Activated CD4-positive, alpha-beta T cell treated with anti-CD3 and anti-CD28 coated beads, Interleukin-2, amount 10 ng/mL, durations not matched to agents 24 days and 14 days (primary cell): ENCODE data around the gene GNAQ. TPM values are rescaled to one million over a fixed set of nuclear protein-coding genes. Genes with fewer than 3 reads are reported as not detected.
A peak's percentile ranks its signal among the peaks of the same experiment; 100 is the strongest.
"Not testable (repeated sequence)": the region's sequence is repeated elsewhere in the genome, so short reads cannot be mapped to it uniquely, and the experiment has no call there.

Source experiments
- DNase-seq: peaks from one replicate; pipeline ENCODE4 v3.0.0; 2022
- H3K27ac Mint-ChIP-seq: one replicate; pipeline ENCODE4 v1.8.0; 2022; ENCODE audit warnings: mild to moderate bottlenecking, mixed read lengths
- H3K27me3 Mint-ChIP-seq: one replicate; pipeline ENCODE4 v1.8.0; 2022; ENCODE audit warnings: mixed read lengths
- H3K36me3 Mint-ChIP-seq: one replicate; pipeline ENCODE4 v1.8.0; 2022; ENCODE audit warnings: low read depth, mild to moderate bottlenecking, mixed read lengths
- H3K4me1 Mint-ChIP-seq: one replicate; pipeline ENCODE4 v1.8.0; 2021; ENCODE audit warnings: mixed read lengths
- H3K4me3 Mint-ChIP-seq: one replicate; pipeline ENCODE4 v1.8.0; 2022; ENCODE audit warnings: mild to moderate bottlenecking, moderate library complexity, mixed read lengths
- H3K9me3 Mint-ChIP-seq: one replicate; pipeline ENCODE4 v1.8.0; 2021; ENCODE audit warnings: mixed read lengths
- intact Hi-C: fragments of 100-400 bp; cut with micrococcal nuclease; formaldehyde crosslinking; loops from one replicate; pipeline ENCODE4 v1.15.1; 2023
- total RNA-seq: library from RNA; stranded (reverse); gene quantifications from 2 replicates; pipeline ENCODE4 v1.2.3, GENCODE V29; 2022

The GNAQ gene
- total RNA-seq, 1 donor from 2014 or later: 22.7 TPM

- Mint-ChIP-seq H3K27ac (no peak overlapping the region), H3K36me3 (peaks cover 46% of the 10 kb centered on the region), H3K4me1 (peaks cover 7% of the 10 kb centered on the region), H3K27me3 (no peaks in the 10 kb centered on the region), H3K4me3 (no peak overlapping the region), H3K9me3 (peaks cover 18% of the 10 kb centered on the region)
- intact Hi-C loops: no loop called here
- DNase-seq: no peak
Observed at GRCh38 chr9:77865385-77866047, 166.1 kb downstream of the GNAQ start.

- Mint-ChIP-seq H3K4me1 (peaks cover 7% of the 10 kb centered on the region), H3K4me3 (no peak overlapping the region), H3K27ac (no peak overlapping the region), H3K27me3 (no peaks in the 10 kb centered on the region), H3K36me3 (peaks cover 46% of the 10 kb centered on the region), H3K9me3 (peaks cover 18% of the 10 kb centered on the region)
- DNase-seq: no peak
- intact Hi-C loops: no loop called here
Observed at GRCh38 chr9:77864211-77864889, 167.3 kb downstream of the GNAQ start.

DNA sequence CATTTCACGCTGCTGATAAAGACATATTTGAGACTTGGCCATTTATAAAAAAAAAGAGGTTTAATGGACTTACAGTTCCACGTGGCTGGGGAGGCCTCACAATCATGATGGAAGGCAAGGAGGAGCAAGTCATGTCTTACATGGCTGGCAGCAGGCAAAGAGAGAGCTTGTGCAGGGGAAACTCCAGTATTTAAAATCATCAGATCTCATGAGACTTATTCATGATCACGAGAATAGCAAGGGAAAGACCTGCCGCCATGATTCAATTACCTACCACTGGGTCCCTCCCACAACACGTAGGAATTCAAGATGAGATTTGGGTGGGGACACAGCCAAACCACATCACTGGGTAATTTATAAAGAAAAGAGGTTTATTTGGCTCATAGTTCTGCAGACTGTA is 168.0 kb downstream of the GNAQ start:
- H3K27ac Mint-ChIP-seq, intact Hi-C loops, DNase-seq, H3K4me3 Mint-ChIP-seq, H3K27me3 Mint-ChIP-seq: not testable (repeated sequence)
- Mint-ChIP-seq H3K9me3 (peaks cover 18% of the 10 kb centered on the region), H3K4me1 (peaks cover 11% of the 10 kb centered on the region), H3K36me3 (peaks cover 49% of the 10 kb centered on the region)

- intact Hi-C loops, H3K27ac Mint-ChIP-seq, DNase-seq, H3K27me3 Mint-ChIP-seq, H3K4me3 Mint-ChIP-seq: not testable (repeated sequence)
- Mint-ChIP-seq H3K9me3 (peaks cover 18% of the 10 kb centered on the region), H3K36me3 (peaks cover 50% of the 10 kb centered on the region), H3K4me1 (peaks cover 17% of the 10 kb centered on the region)
Observed at GRCh38 chr9:77860953-77861352, 170.7 kb downstream of the GNAQ start.

DNA sequence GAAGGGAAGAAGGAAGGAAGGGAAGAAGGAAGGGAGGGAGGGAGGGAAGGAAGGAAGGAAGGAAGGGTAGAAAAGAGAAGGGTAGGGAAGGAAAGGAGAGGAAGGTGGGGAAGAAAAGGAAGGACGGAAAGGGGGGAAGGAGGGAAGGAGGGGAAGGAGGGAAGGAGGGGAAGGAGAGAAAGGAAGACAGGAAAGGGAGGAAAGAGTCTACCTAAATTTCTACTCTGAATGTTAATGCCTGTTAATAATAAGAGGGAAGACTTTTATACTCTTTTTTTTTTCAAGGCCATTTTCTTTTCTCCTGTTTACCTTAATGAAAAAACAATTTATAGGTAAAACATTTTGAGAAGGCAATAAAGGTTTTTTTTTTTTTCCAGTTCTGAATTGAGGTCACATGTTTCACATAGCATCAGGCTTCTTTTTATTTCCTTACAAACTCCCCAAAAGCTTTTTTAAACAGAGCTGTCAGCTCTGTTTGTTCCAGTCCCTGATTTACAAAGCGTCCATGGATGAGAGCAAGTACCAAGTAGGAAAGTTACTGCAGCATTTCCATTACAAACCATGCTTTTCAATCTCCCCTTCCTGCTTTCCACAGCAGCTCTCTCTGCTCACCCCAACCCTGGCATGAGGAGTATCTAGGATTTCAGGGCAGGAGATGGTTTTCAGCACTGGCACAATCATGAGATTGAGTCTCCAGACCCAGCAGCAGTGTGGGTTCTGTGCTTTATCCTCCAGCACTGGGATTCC is 173.9 kb downstream of the GNAQ start:
- H3K4me1 Mint-ChIP-seq: peaks cover 13% of the 10 kb centered on the region
- no peak overlapping the region for H3K27ac Mint-ChIP-seq
- intact Hi-C loops: no loop called here
- H3K4me3 Mint-ChIP-seq: no peak overlapping the region
- H3K27me3 Mint-ChIP-seq: no peaks in the 10 kb centered on the region
- H3K9me3 Mint-ChIP-seq: no peaks in the 10 kb centered on the region
- no peak for DNase-seq
- peaks cover 21% of the 10 kb centered on the region for H3K36me3 Mint-ChIP-seq

GRCh38 chr9:77856615-77857014 is 175.0 kb downstream of the GNAQ start:
- H3K4me1 Mint-ChIP-seq: peaks cover 15% of the 10 kb centered on the region
- peaks cover 15% of the 10 kb centered on the region for H3K36me3 Mint-ChIP-seq
- no peak for DNase-seq
- intact Hi-C loops: no loop called here
- H3K9me3 Mint-ChIP-seq: no peaks in the 10 kb centered on the region
- H3K27me3 Mint-ChIP-seq: no peaks in the 10 kb centered on the region
- no peak overlapping the region for H3K27ac Mint-ChIP-seq
- no peak overlapping the region for H3K4me3 Mint-ChIP-seq

- Mint-ChIP-seq H3K9me3 (no peaks in the 10 kb centered on the region), H3K4me1 (peaks cover 15% of the 10 kb centered on the region), H3K4me3 (no peak overlapping the region), H3K36me3 (peaks cover 6% of the 10 kb centered on the region), H3K27ac (no peak overlapping the region), H3K27me3 (no peaks in the 10 kb centered on the region)
- no peak for DNase-seq
- intact Hi-C loops: no loop called here
Observed at GRCh38 chr9:77854916-77855311, 176.7 kb downstream of the GNAQ start.

GRCh38 chr9:77854258-77854915 is 177.2 kb downstream of the GNAQ start:
- no peak overlapping the region for H3K27ac Mint-ChIP-seq
- intact Hi-C loops: no loop called here
- no peak overlapping the region for H3K4me3 Mint-ChIP-seq
- no peak for DNase-seq
- H3K9me3 Mint-ChIP-seq: no peaks in the 10 kb centered on the region
- H3K27me3 Mint-ChIP-seq: no peaks in the 10 kb centered on the region
- H3K4me1 Mint-ChIP-seq: peaks cover 15% of the 10 kb centered on the region
- peaks cover 6% of the 10 kb centered on the region for H3K36me3 Mint-ChIP-seq

DNA sequence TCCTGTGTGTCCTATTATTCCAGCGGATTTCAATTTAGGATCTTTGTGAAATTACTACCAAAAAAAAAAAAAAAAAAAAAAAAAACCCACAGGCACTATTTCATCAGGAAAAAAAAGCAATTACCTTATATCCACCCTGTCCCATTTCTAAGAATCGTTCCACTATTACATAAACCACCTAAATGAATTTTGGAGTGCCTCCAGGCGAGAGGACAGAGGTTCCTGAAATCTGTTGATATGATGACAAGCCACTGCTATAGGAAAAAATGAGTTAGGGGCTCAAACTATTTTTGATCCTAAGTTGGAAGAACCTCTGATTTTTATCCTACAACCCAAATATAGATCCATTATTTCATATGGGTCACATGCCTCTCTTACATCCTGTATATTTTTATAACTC is 177.9 kb downstream of the GNAQ start:
- no peak overlapping the region for H3K4me3 Mint-ChIP-seq
- peaks cover 6% of the 10 kb centered on the region for H3K36me3 Mint-ChIP-seq
- H3K4me1 Mint-ChIP-seq: peaks cover 13% of the 10 kb centered on the region
- no peak overlapping the region for H3K27ac Mint-ChIP-seq
- H3K9me3 Mint-ChIP-seq: no peaks in the 10 kb centered on the region
- intact Hi-C loops: no loop called here
- no peaks in the 10 kb centered on the region for H3K27me3 Mint-ChIP-seq
- no peak for DNase-seq

- peaks cover 3% of the 10 kb centered on the region for H3K36me3 Mint-ChIP-seq
- peaks cover 23% of the 10 kb centered on the region for H3K4me1 Mint-ChIP-seq
- no peak overlapping the region for H3K4me3 Mint-ChIP-seq
- H3K27me3 Mint-ChIP-seq: no peaks in the 10 kb centered on the region
- no peak overlapping the region for H3K27ac Mint-ChIP-seq
- H3K9me3 Mint-ChIP-seq: no peaks in the 10 kb centered on the region
- intact Hi-C loops: no loop called here
- DNase-seq: no peak
Observed at GRCh38 chr9:77851882-77852595, 179.6 kb downstream of the GNAQ start.

GRCh38 chr9:77848897-77849296 is 182.7 kb downstream of the GNAQ start:
- H3K4me3 Mint-ChIP-seq: no peak overlapping the region
- no peak for DNase-seq
- intact Hi-C loops: loop anchor here (10.0 kb wide), 1 partner anchor 366 kb away; no protein-coding TSS in a partner anchor
- H3K27ac Mint-ChIP-seq: no peak overlapping the region
- peaks cover 21% of the 10 kb centered on the region for H3K4me1 Mint-ChIP-seq
- H3K27me3 Mint-ChIP-seq: no peaks in the 10 kb centered on the region
- H3K36me3 Mint-ChIP-seq: peaks cover 3% of the 10 kb centered on the region
- no peaks in the 10 kb centered on the region for H3K9me3 Mint-ChIP-seq

- intact Hi-C loops: loop anchor here (10.0 kb wide), 1 partner anchor 366 kb away; no protein-coding TSS in a partner anchor
- Mint-ChIP-seq H3K4me3 (no peak overlapping the region), H3K4me1 (peaks cover 21% of the 10 kb centered on the region), H3K27me3 (no peaks in the 10 kb centered on the region), H3K27ac (peak overlapping the region; percentile 46), H3K9me3 (no peaks in the 10 kb centered on the region), H3K36me3 (peaks cover 2% of the 10 kb centered on the region)
- no peak for DNase-seq
Observed at GRCh38 chr9:77848404-77848803, 183.2 kb downstream of the GNAQ start.

DNA sequence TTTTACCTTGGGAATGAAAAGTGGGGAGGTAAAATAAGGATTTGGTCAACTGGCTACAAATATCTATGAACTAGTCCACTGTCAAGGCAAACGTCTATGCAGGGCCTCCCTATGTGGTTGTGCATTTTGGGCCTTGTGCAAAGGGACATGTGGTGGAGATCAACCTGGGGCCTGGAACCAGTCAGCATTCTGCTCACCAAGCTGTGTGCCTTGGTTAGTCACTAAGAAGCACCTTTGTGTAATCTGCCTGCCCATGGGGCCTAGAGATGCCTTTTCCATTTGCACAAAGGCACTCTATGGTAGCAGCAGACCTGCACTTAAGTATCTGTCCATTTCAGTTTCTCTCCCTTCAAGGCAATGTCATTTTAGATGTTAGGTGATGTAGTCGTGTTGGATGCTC is 184.0 kb downstream of the GNAQ start:
- H3K27me3 Mint-ChIP-seq: no peaks in the 10 kb centered on the region
- H3K36me3 Mint-ChIP-seq: peaks cover 2% of the 10 kb centered on the region
- no peaks in the 10 kb centered on the region for H3K9me3 Mint-ChIP-seq
- H3K4me3 Mint-ChIP-seq: no peak overlapping the region
- peak overlapping the region; percentile 46 for H3K27ac Mint-ChIP-seq
- peak; percentile 61 for DNase-seq
- intact Hi-C loops: loop anchor here (10.0 kb wide), 1 partner anchor 367 kb away; no protein-coding TSS in a partner anchor
- H3K4me1 Mint-ChIP-seq: peaks cover 21% of the 10 kb centered on the region
